PC-3 (cell line): ENCODE measurements around the gene ECHDC3.

ENCODE experiments used
- CTCF ChIP-seq: fragments of 300-600 bp; sonication (generic); conservative IDR thresholded peaks from 2 replicates; pipeline ENCODE4 v1.5.1; 2017; ENCODE audit warnings: antibody characterized with exemption, low read depth, mild to moderate bottlenecking, low read length
- EZH2 ChIP-seq: fragments of 300-600 bp; sonication (generic); IDR thresholded peaks from one replicate; pipeline ENCODE4 v1.6.1; 2017; ENCODE audit warnings: antibody characterized with exemption, mild to moderate bottlenecking, low read length; ENCODE audit not compliant: unreplicated experiment

DNA sequence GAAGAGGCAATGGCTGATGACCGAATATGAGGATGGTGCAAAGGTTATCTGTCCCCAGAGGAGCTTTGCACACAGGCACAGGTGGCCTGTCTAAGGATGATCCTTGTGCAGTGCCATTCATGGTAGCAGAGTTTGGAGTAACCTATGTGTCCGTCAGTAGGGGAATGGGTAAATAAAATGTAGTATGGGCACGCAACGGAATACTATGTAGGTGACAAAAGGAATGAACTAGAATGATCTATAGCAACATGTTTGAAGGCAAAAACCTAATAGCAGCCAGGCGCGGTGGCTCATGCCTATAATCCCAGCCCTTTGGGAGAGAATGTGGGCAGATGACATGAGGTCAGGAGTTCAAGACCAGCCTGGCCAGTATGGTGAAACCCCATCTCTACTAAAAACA is 41.6 kb upstream of the ECHDC3 start:
- TF ChIP-seq CTCF: no peak
- TF ChIP-seq EZH2: no peak
